ENCODE data around the gene ARHGEF28. TPM values are rescaled to one million over a fixed set of nuclear protein-coding genes. Genes with fewer than 3 reads are reported as not detected.
A peak's percentile ranks its signal among the peaks of the same experiment; 100 is the strongest.

The ARHGEF28 gene
- total RNA-seq, 4 donors from 2014 or later: 30.9 to 54.7 (median 36.2) TPM

DNA sequence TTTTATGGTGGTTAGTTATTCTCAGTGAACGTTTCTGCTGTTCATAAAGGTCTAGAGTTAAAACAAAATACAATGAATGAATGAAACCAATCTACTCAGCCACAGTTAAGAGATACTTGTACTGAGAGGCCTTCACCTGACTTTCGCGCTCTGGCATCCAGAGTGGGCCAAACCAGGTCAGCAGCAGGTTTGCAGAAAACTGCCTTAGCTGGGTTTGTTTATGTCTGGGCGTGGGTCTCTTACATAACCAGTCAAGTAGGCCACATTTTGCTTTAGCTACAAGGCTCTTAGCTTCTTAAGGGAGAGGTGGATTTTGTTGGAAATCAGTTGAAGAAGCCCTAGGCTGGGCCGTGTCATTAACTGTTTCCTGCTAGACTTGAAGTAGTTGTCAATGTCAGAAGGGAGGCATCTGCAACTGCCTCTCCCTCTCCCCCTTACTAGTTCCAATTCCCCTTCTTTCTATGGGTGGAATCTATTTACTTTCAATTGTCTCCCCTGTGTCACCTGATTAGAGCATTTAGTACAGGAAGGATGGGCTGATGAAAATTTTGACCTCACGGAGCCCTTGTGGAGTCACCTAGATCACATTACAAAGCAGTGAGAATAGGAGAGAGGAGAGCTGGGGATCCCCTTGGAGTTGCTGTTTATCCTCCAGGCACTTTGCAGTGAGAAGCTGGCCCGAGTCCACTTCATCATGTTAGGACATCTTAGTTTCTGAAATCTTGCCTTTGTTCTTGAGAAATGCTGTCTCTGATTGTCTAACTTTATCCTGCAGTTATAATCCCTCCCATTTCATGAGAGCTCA lies 200.5 kb downstream of the ARHGEF28 start:
- no peak overlapping the region for H3K4me3 ChIP-seq (ENCODE audit: low read depth, poor library complexity, severe bottlenecking)
- intact Hi-C loops (cut with DNase I; ENCODE audit: low total_unique reads): no loop called here
- TF ChIP-seq POLR2A (IDR thresholded peaks at IDR 0.05): no peak
- TF ChIP-seq, protein P1, sequence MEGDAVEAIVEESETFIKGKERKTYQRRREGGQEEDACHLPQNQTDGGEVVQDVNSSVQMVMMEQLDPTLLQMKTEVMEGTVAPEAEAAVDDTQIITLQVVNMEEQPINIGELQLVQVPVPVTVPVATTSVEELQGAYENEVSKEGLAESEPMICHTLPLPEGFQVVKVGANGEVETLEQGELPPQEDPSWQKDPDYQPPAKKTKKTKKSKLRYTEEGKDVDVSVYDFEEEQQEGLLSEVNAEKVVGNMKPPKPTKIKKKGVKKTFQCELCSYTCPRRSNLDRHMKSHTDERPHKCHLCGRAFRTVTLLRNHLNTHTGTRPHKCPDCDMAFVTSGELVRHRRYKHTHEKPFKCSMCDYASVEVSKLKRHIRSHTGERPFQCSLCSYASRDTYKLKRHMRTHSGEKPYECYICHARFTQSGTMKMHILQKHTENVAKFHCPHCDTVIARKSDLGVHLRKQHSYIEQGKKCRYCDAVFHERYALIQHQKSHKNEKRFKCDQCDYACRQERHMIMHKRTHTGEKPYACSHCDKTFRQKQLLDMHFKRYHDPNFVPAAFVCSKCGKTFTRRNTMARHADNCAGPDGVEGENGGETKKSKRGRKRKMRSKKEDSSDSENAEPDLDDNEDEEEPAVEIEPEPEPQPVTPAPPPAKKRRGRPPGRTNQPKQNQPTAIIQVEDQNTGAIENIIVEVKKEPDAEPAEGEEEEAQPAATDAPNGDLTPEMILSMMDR (IDR thresholded peaks at IDR 0.05): no peak
- peak; percentile 78 to 89 for DNase-seq (ENCODE audit: low spot score in 2 of 2)
- WGBS, 2 donors: 37 to 46% methylated on average over 7 of the region's 7 CpGs

DNA sequence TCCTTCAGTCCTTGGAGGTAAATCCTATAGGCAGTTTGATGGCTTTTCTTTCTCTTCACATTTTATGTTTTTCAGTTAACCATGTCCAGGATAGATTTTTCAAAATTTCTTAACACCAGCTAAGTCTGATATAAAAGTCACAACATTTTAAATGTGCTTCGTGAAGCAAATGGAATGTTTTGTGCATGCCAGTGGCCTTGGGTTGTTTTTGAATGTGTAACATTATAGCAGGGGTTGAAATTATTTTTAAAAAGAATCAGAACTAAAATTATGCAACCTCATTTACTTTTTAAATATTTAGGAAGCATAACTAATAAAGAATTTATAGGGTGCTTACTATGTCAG lies 201.1 kb downstream of the ARHGEF28 start:
- WGBS, 2 donors: 24 to 32% methylated on average over 1 of the region's 1 CpG
- no peak for TF ChIP-seq POLR2A (IDR thresholded peaks at IDR 0.05)
- TF ChIP-seq, protein P1 (IDR thresholded peaks at IDR 0.05): no peak
- no peak for DNase-seq (ENCODE audit: low spot score in 2 of 2)
- H3K4me3 ChIP-seq (ENCODE audit: low read depth, poor library complexity, severe bottlenecking): no peak overlapping the region
- intact Hi-C loops (cut with DNase I; ENCODE audit: low total_unique reads): no loop called here

GRCh38 chr5:73828465-73828864 lies 202.5 kb downstream of the ARHGEF28 start:
- no peak for DNase-seq (ENCODE audit: low spot score in 2 of 2)
- WGBS, 2 donors: 60 to 70% methylated on average over 3 of the region's 3 CpGs
- no peak overlapping the region for H3K4me3 ChIP-seq (ENCODE audit: low read depth, poor library complexity, severe bottlenecking)
- intact Hi-C loops (cut with DNase I; ENCODE audit: low total_unique reads): no loop called here
- no peak for TF ChIP-seq POLR2A (IDR thresholded peaks at IDR 0.05)
- TF ChIP-seq, protein P1 (IDR thresholded peaks at IDR 0.05): no peak

- no peak overlapping the region for H3K4me3 ChIP-seq (ENCODE audit: low read depth, poor library complexity, severe bottlenecking)
- DNase-seq (ENCODE audit: low spot score in 2 of 2): no peak
- TF ChIP-seq, protein P1 (IDR thresholded peaks at IDR 0.05): no peak
- TF ChIP-seq POLR2A (IDR thresholded peaks at IDR 0.05): no peak
- WGBS, 2 donors: 58 to 63% methylated on average over 1 of the region's 1 CpG
- intact Hi-C loops (cut with DNase I; ENCODE audit: low total_unique reads): no loop called here
Measured at GRCh38 chr5:73830646-73831045, 204.7 kb downstream of the ARHGEF28 start.

DNA sequence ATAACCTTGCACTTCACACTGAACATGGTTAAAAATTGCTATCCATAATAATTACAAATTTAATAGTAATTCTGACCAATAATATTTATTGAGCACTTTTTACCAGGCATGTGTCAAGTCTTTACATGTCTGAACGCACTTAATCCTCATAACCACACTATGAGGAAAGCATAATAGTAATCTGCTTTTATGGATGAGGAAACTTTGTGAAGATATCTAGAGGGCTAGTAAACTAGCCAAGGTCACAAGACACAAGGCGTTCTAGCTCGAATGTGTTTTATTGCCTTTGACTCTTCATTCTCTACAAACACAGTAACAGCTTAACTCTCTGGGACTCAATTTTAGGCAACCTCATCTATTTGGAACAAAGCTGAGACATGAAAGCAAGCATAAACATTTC lies 205.1 kb downstream of the ARHGEF28 start:
- no peak overlapping the region for H3K4me3 ChIP-seq (ENCODE audit: low read depth, poor library complexity, severe bottlenecking)
- TF ChIP-seq, protein P1 (IDR thresholded peaks at IDR 0.05): no peak
- TF ChIP-seq POLR2A (IDR thresholded peaks at IDR 0.05): no peak
- WGBS, 2 donors: 43 to 49% methylated on average over 3 of the region's 3 CpGs
- intact Hi-C loops (cut with DNase I; ENCODE audit: low total_unique reads): no loop called here
- no peak for DNase-seq (ENCODE audit: low spot score in 2 of 2)

DNA sequence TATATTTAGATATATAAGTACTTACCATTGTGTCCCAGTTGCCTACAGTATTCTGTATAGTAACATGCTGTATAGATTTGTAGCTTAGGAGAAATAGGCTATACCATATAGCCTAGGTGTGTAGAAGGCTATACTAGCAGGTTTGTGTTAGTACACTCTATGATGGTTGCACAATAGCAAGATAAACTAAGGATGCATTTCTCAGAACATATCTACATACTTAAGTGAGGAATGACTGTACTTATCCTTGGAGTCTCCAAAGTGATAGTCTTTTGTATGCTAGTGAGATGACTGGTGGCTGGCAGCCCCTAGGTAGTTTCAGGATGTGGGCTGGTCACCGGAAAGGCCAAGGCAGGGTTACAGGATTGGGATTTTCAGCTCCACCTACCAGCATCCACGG lies 208.7 kb downstream of the ARHGEF28 start:
- 87 to 97% methylated on average over 2 of the region's 2 CpGs for WGBS, 2 donors
- intact Hi-C loops (cut with DNase I; ENCODE audit: low total_unique reads): no loop called here
- H3K4me3 ChIP-seq (ENCODE audit: low read depth, poor library complexity, severe bottlenecking): no peak overlapping the region
- TF ChIP-seq, protein P1 (IDR thresholded peaks at IDR 0.05): no peak
- no peak for TF ChIP-seq POLR2A (IDR thresholded peaks at IDR 0.05)
- no peak for DNase-seq (ENCODE audit: low spot score in 2 of 2)
